ENCODE data around the gene RASAL3.
A peak's percentile ranks its signal among the peaks of the same experiment; 100 is the strongest.

RASAL3 gene

DNA sequence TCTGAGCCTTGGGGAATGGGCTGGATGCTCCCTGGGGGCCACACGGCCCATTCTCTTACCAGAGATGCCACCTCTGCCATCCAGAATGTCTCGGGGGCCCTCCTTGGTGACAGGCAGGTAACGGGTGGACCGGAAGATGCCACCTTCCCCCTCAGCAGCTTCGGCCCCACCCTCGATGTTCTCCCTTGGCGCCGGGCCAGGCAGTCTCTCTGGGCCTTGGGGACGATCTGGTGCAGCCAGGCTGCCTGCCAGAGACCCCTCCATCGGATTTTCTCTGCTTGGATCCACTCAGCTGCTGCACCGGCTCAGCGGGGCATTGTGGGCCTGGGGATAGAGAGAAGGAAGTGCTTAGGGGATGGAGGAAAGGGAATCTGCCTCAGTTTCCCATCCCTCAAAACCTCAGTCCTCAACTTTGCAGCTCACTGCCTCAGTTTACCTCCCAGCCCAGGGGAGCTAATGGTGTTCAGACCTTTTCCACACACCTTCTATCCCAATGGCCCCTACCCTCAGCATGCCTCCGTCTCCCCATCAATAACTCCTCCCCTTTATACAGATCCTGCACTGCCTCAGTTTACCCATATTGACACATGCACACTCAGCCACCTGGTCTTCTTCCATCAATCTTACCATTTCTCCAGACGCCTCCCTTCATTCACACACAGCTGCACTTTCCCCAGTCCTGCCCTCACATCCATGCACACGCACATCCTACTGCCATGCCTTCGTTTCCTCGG, 16.1 kb downstream of the RASAL3 start:
- no peaks in the 10 kb centered on the region for H3K27me3 Mint-ChIP-seq
- peak overlapping the region; percentile 67 for H3K27ac Mint-ChIP-seq
- no peak for DNase-seq
- H3K36me3 Mint-ChIP-seq (ENCODE audit: low read depth): peaks cover 27% of the 10 kb centered on the region
- peaks cover 19% of the 10 kb centered on the region for H3K4me1 Mint-ChIP-seq (ENCODE audit: low read depth)
- H3K4me3 Mint-ChIP-seq: peak overlapping the region; percentile 63
- H3K9me3 Mint-ChIP-seq: peaks cover 2% of the 10 kb centered on the region

GRCh38 chr19:15447057-15447456, 17.3 kb downstream of the RASAL3 start:
- DNase-seq: no peak
- Mint-ChIP-seq H3K36me3 (ENCODE audit: low read depth) (peaks cover 19% of the 10 kb centered on the region), H3K27me3 (no peaks in the 10 kb centered on the region), H3K4me1 (ENCODE audit: low read depth) (peaks cover 19% of the 10 kb centered on the region), H3K4me3 (no peak overlapping the region), H3K27ac (no peak overlapping the region), H3K9me3 (peaks cover 2% of the 10 kb centered on the region)

DNA sequence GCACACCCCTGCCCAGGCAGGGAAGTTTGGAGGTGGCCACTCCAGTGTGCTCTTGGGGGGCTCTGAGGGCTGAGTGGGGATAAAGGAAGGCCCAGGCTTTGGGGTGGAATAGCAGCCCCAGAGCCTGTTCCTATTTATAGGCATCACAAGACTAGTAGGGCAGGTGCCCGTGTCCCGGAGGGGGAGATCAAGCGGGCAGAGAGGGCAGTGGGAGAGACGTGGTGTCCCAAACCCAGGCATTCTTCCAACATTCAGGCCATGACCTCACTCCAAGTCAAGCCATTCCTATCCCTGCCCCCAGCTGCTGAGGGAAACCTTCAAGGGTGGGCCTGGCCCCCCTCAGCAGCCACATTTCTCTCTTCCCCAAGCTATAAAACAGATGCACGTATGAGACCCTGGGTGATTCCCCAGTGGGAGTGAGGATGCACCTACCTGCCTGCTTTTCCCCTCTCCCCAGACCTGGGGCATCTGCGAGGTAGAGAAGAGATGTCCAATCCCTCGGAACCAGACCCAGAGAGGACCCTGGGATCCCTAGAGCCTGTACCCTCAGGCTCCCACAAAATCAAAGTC, 18.5 kb downstream of the RASAL3 start:
- H3K9me3 Mint-ChIP-seq: peaks cover 2% of the 10 kb centered on the region
- H3K36me3 Mint-ChIP-seq (ENCODE audit: low read depth): peaks cover 7% of the 10 kb centered on the region
- H3K4me1 Mint-ChIP-seq (ENCODE audit: low read depth): peaks cover 15% of the 10 kb centered on the region
- H3K27me3 Mint-ChIP-seq: no peaks in the 10 kb centered on the region
- H3K4me3 Mint-ChIP-seq: no peak overlapping the region
- no peak overlapping the region for H3K27ac Mint-ChIP-seq
- DNase-seq: no peak

- Mint-ChIP-seq H3K27ac (no peak overlapping the region), H3K4me1 (ENCODE audit: low read depth) (peaks cover 9% of the 10 kb centered on the region), H3K9me3 (peaks cover under 1% of the 10 kb centered on the region), H3K36me3 (ENCODE audit: low read depth) (peaks cover 2% of the 10 kb centered on the region), H3K27me3 (no peaks in the 10 kb centered on the region), H3K4me3 (no peak overlapping the region)
- no peak for DNase-seq
Observed at GRCh38 chr19:15445227-15445605, 19.1 kb downstream of the RASAL3 start.

DNA sequence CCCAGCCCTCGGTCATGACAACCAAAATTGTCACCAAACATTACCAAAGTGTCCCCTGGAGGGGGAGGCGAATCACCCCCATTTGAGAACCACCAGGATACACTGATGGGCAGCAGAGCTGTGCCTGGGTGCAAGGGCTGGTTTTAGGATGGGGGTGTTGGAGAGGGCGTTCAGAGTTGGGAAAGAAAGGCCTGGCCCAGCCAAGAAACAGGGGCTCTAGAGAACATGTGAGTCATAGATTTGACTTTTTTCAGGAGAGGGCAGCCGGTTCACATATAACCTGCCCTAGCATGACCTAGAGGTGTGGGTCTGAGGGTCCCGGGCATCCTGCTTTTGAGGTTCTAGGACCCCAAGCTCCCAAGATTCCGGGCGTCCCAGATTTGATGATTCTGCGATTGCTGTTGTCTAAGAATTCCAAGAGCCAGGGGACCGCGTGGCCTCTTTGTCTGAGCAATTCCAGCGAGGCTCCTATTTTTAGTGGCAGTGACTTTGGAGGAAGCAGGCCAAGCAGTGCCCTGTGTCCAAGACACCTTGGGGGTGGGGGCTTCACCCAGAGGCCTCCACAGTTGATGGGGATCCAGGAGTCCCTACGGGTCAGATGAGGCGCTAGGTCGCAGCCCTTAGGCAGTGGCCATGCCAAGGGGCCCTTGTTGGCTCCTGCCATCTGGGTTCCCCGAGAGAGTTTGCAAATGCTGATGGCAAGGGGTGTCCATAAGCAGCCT, 19.7 kb downstream of the RASAL3 start:
- no peak for DNase-seq
- no peak overlapping the region for H3K4me3 Mint-ChIP-seq
- peaks cover 6% of the 10 kb centered on the region for H3K4me1 Mint-ChIP-seq (ENCODE audit: low read depth)
- H3K9me3 Mint-ChIP-seq: no peaks in the 10 kb centered on the region
- H3K27me3 Mint-ChIP-seq: no peaks in the 10 kb centered on the region
- no peaks in the 10 kb centered on the region for H3K36me3 Mint-ChIP-seq (ENCODE audit: low read depth)
- no peak overlapping the region for H3K27ac Mint-ChIP-seq

DNA sequence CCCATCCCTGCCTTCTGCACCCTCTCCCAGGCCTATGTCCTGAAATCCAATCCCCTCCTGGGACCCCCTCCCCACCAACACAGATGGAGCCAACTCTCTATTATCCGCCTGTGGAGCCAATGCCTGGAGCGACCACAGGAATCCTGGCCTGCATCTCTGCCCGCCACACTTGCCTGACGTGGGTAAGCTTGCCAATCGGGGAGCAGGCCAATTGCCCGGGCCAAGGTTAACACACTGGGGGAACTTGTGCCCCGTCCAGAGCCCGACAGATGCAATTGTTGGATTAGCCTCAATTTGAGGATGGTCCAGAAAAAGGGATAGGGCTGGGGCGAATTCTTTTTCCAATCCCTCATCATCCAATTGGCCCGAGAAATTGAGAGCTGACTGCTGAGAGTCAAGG, 20.5 kb downstream of the RASAL3 start:
- no peaks in the 10 kb centered on the region for H3K9me3 Mint-ChIP-seq

GRCh38 chr19:15443325-15443724, 21.0 kb downstream of the RASAL3 start:
- DNase-seq: no peak
- Mint-ChIP-seq H3K27me3 (no peaks in the 10 kb centered on the region), H3K4me3 (no peak overlapping the region), H3K27ac (no peak overlapping the region), H3K9me3 (no peaks in the 10 kb centered on the region), H3K36me3 (ENCODE audit: low read depth) (no peaks in the 10 kb centered on the region), H3K4me1 (ENCODE audit: low read depth) (no peaks in the 10 kb centered on the region)

More for the DNA sequence above, 20.5 kb downstream of the RASAL3 start:
- no peak for DNase-seq
- no peak overlapping the region for H3K27ac Mint-ChIP-seq
- no peaks in the 10 kb centered on the region for H3K36me3 Mint-ChIP-seq (ENCODE audit: low read depth)
- H3K27me3 Mint-ChIP-seq: no peaks in the 10 kb centered on the region
- peaks cover 5% of the 10 kb centered on the region for H3K4me1 Mint-ChIP-seq (ENCODE audit: low read depth)
- no peak overlapping the region for H3K4me3 Mint-ChIP-seq

GRCh38 chr19:15442142-15442920, 22.0 kb downstream of the RASAL3 start:
- Mint-ChIP-seq H3K4me3 (no peak overlapping the region), H3K9me3 (no peaks in the 10 kb centered on the region), H3K4me1 (ENCODE audit: low read depth) (no peaks in the 10 kb centered on the region), H3K36me3 (ENCODE audit: low read depth) (no peaks in the 10 kb centered on the region), H3K27ac (no peak overlapping the region), H3K27me3 (no peaks in the 10 kb centered on the region)
- DNase-seq: no peak

GRCh38 chr19:15441317-15441716, 23.0 kb downstream of the RASAL3 start:
- Mint-ChIP-seq H3K36me3 (ENCODE audit: low read depth) (no peaks in the 10 kb centered on the region), H3K27ac (no peak overlapping the region), H3K27me3 (no peaks in the 10 kb centered on the region), H3K4me3 (no peak overlapping the region), H3K9me3 (no peaks in the 10 kb centered on the region), H3K4me1 (ENCODE audit: low read depth) (peaks cover 2% of the 10 kb centered on the region)
- DNase-seq: no peak

DNA sequence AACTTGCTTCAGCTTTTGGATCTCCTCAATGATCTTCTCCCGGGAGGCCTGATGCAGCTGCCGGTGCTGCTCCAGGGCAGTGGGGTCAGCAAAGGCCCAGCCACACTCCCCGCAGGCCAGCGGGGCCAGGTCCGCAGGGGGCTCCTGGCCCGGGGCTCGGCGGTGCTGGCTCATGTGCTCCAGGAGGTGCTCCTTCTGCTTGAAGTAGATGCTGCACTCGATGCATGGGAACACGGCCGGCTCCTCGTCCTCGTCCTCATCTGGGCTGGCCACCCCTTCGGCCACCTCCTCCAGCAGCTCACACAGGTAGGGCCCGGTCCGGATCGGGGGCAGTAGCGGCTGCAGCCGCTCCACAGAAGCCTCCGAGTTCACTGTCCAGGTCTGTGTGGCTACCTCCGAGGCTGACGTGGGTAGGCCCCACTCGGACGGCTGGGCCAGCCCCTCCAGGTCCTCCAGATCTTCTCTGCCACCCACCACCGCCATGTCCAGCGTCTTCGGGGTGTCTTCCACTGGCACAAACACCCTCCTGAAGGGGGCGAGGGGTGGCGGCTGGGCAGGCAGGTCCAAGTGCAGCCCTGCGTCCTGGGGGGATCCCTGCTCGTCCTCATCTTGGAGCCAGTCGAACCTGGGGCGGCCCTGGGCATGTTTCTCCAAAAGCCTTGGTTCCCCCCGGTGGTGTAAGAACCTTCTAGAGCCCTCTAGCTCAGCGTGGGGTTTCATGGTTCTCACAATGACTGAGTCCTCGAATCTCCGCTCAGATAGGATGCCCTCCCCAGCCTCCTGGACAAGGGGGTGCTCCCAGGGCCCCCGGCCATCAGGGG, 24.3 kb downstream of the RASAL3 start:
- H3K27ac Mint-ChIP-seq: no peak overlapping the region
- no peaks in the 10 kb centered on the region for H3K27me3 Mint-ChIP-seq
- no peak overlapping the region for H3K4me3 Mint-ChIP-seq
- H3K9me3 Mint-ChIP-seq: no peaks in the 10 kb centered on the region
- peaks cover 5% of the 10 kb centered on the region for H3K4me1 Mint-ChIP-seq (ENCODE audit: low read depth)
- no peak for DNase-seq
- no peaks in the 10 kb centered on the region for H3K36me3 Mint-ChIP-seq (ENCODE audit: low read depth)

DNA sequence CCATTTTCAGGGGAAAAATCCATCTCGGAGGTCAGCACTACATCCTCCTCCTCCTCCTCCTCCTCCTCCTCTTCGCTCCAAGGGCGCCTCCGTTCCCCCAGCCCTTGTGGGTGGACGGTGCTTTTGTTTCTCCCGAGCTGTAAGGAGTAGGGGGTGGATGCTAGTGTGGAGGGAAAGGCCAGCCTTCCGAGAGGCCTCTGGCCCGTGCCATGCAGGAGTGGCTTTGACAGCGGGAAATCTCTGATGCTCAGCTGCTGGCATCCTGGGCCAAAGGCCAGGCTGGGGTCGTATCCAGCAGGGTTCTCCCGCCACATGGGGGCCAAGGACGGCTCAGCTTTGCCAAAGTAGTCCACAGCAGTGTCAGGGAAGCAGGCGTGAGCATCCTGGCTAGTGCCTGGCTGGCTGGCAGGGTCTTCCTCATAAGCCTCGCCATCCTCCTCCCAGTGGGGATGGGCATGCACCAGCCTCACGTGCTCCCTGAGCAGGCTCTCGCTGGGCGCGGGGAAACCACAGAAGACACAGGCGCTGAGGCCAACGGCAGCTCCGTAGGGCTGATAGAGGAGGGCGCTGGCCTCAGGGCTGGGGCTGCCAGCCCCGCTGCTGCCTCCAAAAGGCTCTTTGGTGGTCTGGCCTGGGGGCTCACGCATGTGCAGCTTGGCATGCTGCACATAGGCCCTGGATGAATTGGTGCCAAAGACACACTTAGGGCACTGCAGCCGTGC, 25.1 kb downstream of the RASAL3 start:
- no peak overlapping the region for H3K4me3 Mint-ChIP-seq
- peaks cover 5% of the 10 kb centered on the region for H3K4me1 Mint-ChIP-seq (ENCODE audit: low read depth)
- H3K36me3 Mint-ChIP-seq (ENCODE audit: low read depth): no peaks in the 10 kb centered on the region
- H3K9me3 Mint-ChIP-seq: no peaks in the 10 kb centered on the region
- DNase-seq: no peak
- no peaks in the 10 kb centered on the region for H3K27me3 Mint-ChIP-seq
- no peak overlapping the region for H3K27ac Mint-ChIP-seq

GRCh38 chr19:15438577-15438976, 25.8 kb downstream of the RASAL3 start:
- Mint-ChIP-seq H3K4me1 (ENCODE audit: low read depth) (peaks cover 7% of the 10 kb centered on the region), H3K36me3 (ENCODE audit: low read depth) (no peaks in the 10 kb centered on the region), H3K27ac (no peak overlapping the region), H3K27me3 (no peaks in the 10 kb centered on the region), H3K4me3 (no peak overlapping the region), H3K9me3 (no peaks in the 10 kb centered on the region)
- DNase-seq: no peak

GRCh38 chr19:15438124-15438496, 26.2 kb downstream of the RASAL3 start:
- DNase-seq: no peak
- Mint-ChIP-seq H3K36me3 (ENCODE audit: low read depth) (peaks cover under 1% of the 10 kb centered on the region), H3K27me3 (no peaks in the 10 kb centered on the region), H3K4me3 (no peak overlapping the region), H3K9me3 (no peaks in the 10 kb centered on the region), H3K4me1 (ENCODE audit: low read depth) (peaks cover 11% of the 10 kb centered on the region), H3K27ac (no peak overlapping the region)
